ENCODE measurements around the gene DAZAP1. TPM values are rescaled to one million over a fixed set of nuclear protein-coding genes. Genes with fewer than 3 reads are reported as not detected.

The DAZAP1 gene
- polyA plus RNA-seq, 1 donor (not counting 4 experiments of a cell fraction or from before 2014, with no cell fraction given), result 99.2 TPM

- H3K27ac ChIP-seq (ENCODE audit: control insufficient read depth, insufficient read depth, low read length), result no peak overlapping the region
- no peaks in the 10 kb centered on the region for H3K79me2 ChIP-seq (ENCODE audit: control insufficient read depth, insufficient read depth, low read length)
- H3K9ac ChIP-seq (ENCODE audit: control insufficient read depth, extremely low read depth, insufficient read depth, low read length), result no peak overlapping the region
- no peaks in the 10 kb centered on the region for H3K9me1 ChIP-seq (ENCODE audit: control insufficient read depth, extremely low read depth, insufficient read depth, low read length)
- no peak for FAIRE-seq
- H3K36me3 ChIP-seq (ENCODE audit: control insufficient read depth in 2 of 2, extremely low read depth in 1 of 2, insufficient read depth in 2 of 2, low read length in 2 of 2), result peaks cover 8 to 14% of the 10 kb centered on the region in 2 experiments
- H3K4me3 ChIP-seq (ENCODE audit: control insufficient read depth in 2 of 3, extremely low read depth in 1 of 3, insufficient read depth in 2 of 3, low read depth in 1 of 3, low read length in 3 of 3), result no peak overlapping the region
- no peaks in the 10 kb centered on the region for H3K9me3 ChIP-seq (ENCODE audit: control insufficient read depth, low read depth, low read length)
- H3K4me2 ChIP-seq (ENCODE audit: control insufficient read depth, extremely low read depth, insufficient read depth, low read depth, low read length), result no peak overlapping the region
- no peaks in the 10 kb centered on the region for H4K20me1 ChIP-seq (ENCODE audit: control insufficient read depth, extremely low read depth, insufficient read depth, low read length)
- no peak for DNase-seq (ENCODE audit: low read depth, low spot score)
- no peaks in the 10 kb centered on the region for H3K27me3 ChIP-seq (ENCODE audit: control insufficient read depth, extremely low read depth, insufficient read depth, low read length)
- TF ChIP-seq EZH2 (IDR thresholded peaks at IDR 0.05; ENCODE audit: low read length), result no peak
- no peak for TF ChIP-seq CTCF (optimal IDR thresholded peaks at IDR 0.05 in 1 of 3, IDR thresholded peaks at IDR 0.05 in 1 of 3, conservative IDR thresholded peaks at IDR 0.05 in 1 of 3; ENCODE audit: extremely low read depth in 1 of 3, insufficient read depth in 2 of 3, low read length in 3 of 3)
- H3K4me1 ChIP-seq (ENCODE audit: control insufficient read depth, extremely low read depth, insufficient read depth, low read length), result no peaks in the 10 kb centered on the region
- H2AFZ ChIP-seq (ENCODE audit: control insufficient read depth, low read length), result no peak overlapping the region
- dilution Hi-C loops (cut with MboI; ENCODE audit: extremely low pct_ligation_motif_present, low sequenced_read_pairs), result no loop called here
These were observed 34.3 kb upstream of the DAZAP1 start for GRCh38 chr19:1373042-1373533.

- Histone ChIP-seq H3K27me3 (ENCODE audit: control insufficient read depth, extremely low read depth, insufficient read depth, low read length) (no peaks in the 10 kb centered on the region), H2AFZ (ENCODE audit: control insufficient read depth, low read length) (no peak overlapping the region), H3K4me3 (ENCODE audit: control insufficient read depth in 2 of 3, extremely low read depth in 1 of 3, insufficient read depth in 2 of 3, low read depth in 1 of 3, low read length in 3 of 3) (no peak overlapping the region), H3K4me1 (ENCODE audit: control insufficient read depth, extremely low read depth, insufficient read depth, low read length) (no peaks in the 10 kb centered on the region), H4K20me1 (ENCODE audit: control insufficient read depth, extremely low read depth, insufficient read depth, low read length) (no peaks in the 10 kb centered on the region), H3K9ac (ENCODE audit: control insufficient read depth, extremely low read depth, insufficient read depth, low read length) (no peak overlapping the region), H3K79me2 (ENCODE audit: control insufficient read depth, insufficient read depth, low read length) (no peaks in the 10 kb centered on the region), H3K27ac (ENCODE audit: control insufficient read depth, insufficient read depth, low read length) (no peak overlapping the region), H3K9me1 (ENCODE audit: control insufficient read depth, extremely low read depth, insufficient read depth, low read length) (no peaks in the 10 kb centered on the region), H3K36me3 (ENCODE audit: control insufficient read depth in 2 of 2, extremely low read depth in 1 of 2, insufficient read depth in 2 of 2, low read length in 2 of 2) (peaks cover 8 to 10% of the 10 kb centered on the region in 2 experiments), H3K9me3 (ENCODE audit: control insufficient read depth, low read depth, low read length) (no peaks in the 10 kb centered on the region), H3K4me2 (ENCODE audit: control insufficient read depth, extremely low read depth, insufficient read depth, low read depth, low read length) (no peak overlapping the region)
- DNase-seq (ENCODE audit: low read depth, low spot score), result no peak
- TF ChIP-seq EZH2 (IDR thresholded peaks at IDR 0.05; ENCODE audit: low read length) (no peak), CTCF (optimal IDR thresholded peaks at IDR 0.05 in 1 of 3, IDR thresholded peaks at IDR 0.05 in 1 of 3, conservative IDR thresholded peaks at IDR 0.05 in 1 of 3; ENCODE audit: extremely low read depth in 1 of 3, insufficient read depth in 2 of 3, low read length in 3 of 3) (no peak)
- dilution Hi-C loops (cut with MboI; ENCODE audit: extremely low pct_ligation_motif_present, low sequenced_read_pairs), result no loop called here
- FAIRE-seq, result no peak
These were observed 33.7 kb upstream of the DAZAP1 start for GRCh38 chr19:1373534-1374249.

Measured in keratinocyte (primary cell).